Urinary bladder (tissue), 4 donors: Measurements from ENCODE around the gene RGMA. TPM values are rescaled to one million over a fixed set of nuclear protein-coding genes. Genes with fewer than 3 reads are reported as not detected.
A peak's percentile ranks its signal among the peaks of the same experiment; 100 is the strongest.

Experiments
- DNase-seq: peaks from one replicate; pipeline ENCODE4 v3.0.0-alpha.2; 2015; ENCODE audit errors: extremely low spot score
- H3K27ac ChIP-seq: one replicate; pipeline ENCODE4 v1.5.1; 2013; ENCODE audit warnings: low read depth, mild to moderate bottlenecking, moderate library complexity
- H3K36me3 ChIP-seq: one replicate; pipeline ENCODE4 v1.6.1; 2013; ENCODE audit warnings: mild to moderate bottlenecking, moderate library complexity; ENCODE audit not compliant: insufficient read depth
- H3K4me1 ChIP-seq: one replicate; pipeline ENCODE4 v1.6.1; 2013; ENCODE audit warnings: mild to moderate bottlenecking, moderate library complexity; ENCODE audit not compliant: insufficient read depth
- H3K4me3 ChIP-seq: one replicate; pipeline ENCODE4 v1.5.1; 2013; ENCODE audit warnings: low read depth, low read length
- WGBS: extraction: QIAGEN DNeasy Blood & Tissue Kit; methylation state at CpG from one replicate; pipeline ENCODE4 v1.1.7; 2013; 5-methylcytosine and 5-hydroxymethylcytosine counted together
- polyA plus RNA-seq: library from polyadenylated mRNA; stranded (reverse); fragments of 200-250 nt; gene quantifications from one replicate; pipeline ENCODE4 v1.2.3, GENCODE V29; 2013
- total RNA-seq: library from RNA; depleted of rRNA; stranded (reverse); fragments of >200 nt; gene quantifications from one replicate; pipeline ENCODE4 v1.2.3, GENCODE V29; 2014
- donor health status: healthy with polysubstance abuse.
- donor health status: healthy.

Gene RGMA
- total and polyA plus RNA-seq, 2 donors = 3.4 to 13.6 TPM

DNA sequence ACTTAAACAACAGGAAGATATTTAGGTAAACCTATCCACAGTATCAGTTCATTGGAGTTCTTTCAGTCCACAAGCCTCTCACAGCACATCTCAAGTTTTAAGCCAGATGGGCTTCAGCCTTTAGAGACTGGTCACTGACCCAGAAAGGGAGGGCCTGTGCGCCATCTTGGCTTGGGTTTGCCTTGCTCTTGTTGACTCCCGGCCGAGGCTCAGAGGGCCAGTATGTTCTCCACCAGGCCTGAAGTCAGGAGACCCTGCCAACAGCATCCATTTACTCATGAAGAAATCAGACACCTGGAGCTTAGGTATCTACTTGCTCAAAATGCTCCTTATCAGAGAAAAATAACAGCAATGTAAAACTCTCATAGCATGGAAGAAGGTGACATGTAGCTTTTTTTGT, 6.2 kb downstream of the RGMA start:
- H3K4me3 ChIP-seq = no peak overlapping the region
- no peaks in the 10 kb centered on the region for H3K4me1 ChIP-seq
- 93% methylated on average over 3 of the region's 3 CpGs for WGBS
- H3K36me3 ChIP-seq = no peaks in the 10 kb centered on the region
- no peak overlapping the region for H3K27ac ChIP-seq
- no peak for DNase-seq

DNA sequence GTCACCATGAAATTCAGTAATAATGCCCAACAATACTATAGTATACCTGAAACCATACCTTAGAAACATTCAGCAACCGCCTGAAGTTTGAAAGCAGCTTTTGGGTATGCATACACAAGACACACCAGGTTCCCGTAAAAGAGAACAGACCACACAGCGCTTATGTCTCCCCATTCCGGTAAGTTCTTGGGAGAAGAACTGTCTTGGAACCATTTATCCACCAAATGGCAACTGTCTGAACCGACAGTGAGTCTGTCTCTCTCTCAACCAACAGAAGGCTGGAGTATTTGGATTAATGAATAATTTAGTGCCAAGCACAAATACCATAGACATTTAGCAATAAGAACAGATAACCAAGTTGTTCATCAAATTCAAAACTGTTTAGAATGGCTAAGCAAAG, 7.6 kb downstream of the RGMA start:
- Histone ChIP-seq H3K27ac (no peak overlapping the region), H3K4me1 (no peaks in the 10 kb centered on the region), H3K36me3 (no peaks in the 10 kb centered on the region), H3K4me3 (no peak overlapping the region)
- no peak for DNase-seq
- 89% methylated on average over 5 of the region's 5 CpGs for WGBS

DNA sequence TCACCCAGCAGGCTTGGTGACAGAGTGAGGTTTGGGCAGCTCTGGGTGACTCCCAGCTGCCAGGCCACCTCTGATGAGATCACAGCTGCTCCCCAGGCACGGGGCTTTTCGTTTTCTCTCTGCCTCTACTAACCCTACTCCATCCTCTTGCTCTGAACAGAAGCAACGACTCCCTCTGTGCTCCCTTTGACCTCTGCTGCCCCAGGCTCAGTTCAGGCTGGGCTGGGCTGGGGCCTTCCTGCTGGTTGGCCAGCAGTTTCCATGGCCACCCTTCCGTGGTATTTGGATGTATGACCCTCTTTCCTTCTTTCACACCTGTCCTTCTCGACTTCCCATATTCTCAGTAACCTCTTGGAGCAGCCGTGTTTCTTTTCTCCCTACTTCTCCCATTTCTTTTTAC, 8.6 kb downstream of the RGMA start:
- DNase-seq = no peak
- no peaks in the 10 kb centered on the region for H3K36me3 ChIP-seq
- no peak overlapping the region for H3K4me3 ChIP-seq
- no peaks in the 10 kb centered on the region for H3K4me1 ChIP-seq
- H3K27ac ChIP-seq = no peak overlapping the region
- 68% methylated on average over 6 of the region's 6 CpGs for WGBS

DNA sequence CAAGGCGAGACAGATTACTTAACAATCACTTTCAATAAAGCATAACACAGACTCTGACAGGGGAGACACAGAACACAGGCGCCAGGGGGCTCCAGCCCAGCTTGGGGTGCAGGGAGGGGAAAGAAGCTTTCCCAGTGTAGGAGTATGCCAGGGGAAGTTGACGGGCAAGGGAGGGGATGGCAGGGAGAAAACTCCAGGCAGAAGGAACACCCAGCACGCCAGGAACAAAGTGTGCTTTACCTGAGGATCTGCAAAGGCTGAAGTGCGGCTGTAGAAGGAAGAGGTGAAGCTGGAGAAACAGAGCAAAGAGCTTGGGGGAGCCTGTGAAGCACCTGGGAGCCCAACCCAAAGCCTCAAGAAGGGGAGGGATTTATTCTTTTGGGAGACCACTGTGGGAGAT, 12.1 kb downstream of the RGMA start:
- whole genome bisulfite sequencing = 95% methylated on average over 5 of the region's 5 CpGs
- H3K4me1 ChIP-seq = no peaks in the 10 kb centered on the region

DNA sequence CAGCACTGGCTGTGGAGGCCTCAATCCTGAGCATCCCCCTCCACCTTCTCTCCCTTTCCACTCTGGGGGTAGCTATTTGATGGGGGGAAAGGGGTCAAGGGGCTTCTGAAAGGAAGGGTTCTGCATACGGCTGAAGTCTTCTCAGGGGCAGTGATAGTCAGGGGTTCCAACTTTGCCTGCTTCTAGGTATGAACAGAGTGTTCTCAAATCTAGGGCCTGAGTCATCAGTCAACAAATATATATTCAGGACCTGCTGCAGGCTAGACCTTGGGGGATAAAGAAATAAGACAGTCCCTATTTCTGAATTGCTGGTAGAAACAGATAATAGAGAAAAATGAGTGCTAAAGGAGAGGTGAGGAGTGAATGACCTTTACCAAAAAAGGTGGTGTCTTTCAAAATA, 12.8 kb downstream of the RGMA start:
- Histone ChIP-seq H3K4me1 (peaks cover 2% of the 10 kb centered on the region), H3K27ac (no peak overlapping the region), H3K4me3 (no peak overlapping the region), H3K36me3 (no peaks in the 10 kb centered on the region)
- 95% methylated on average over 1 of the region's 1 CpG for WGBS
- no peak for DNase-seq

More for the DNA sequence above, 12.1 kb downstream of the RGMA start:
- Histone ChIP-seq H3K36me3 (no peaks in the 10 kb centered on the region), H3K4me3 (no peak overlapping the region), H3K27ac (no peak overlapping the region)
- no peak for DNase-seq

DNA sequence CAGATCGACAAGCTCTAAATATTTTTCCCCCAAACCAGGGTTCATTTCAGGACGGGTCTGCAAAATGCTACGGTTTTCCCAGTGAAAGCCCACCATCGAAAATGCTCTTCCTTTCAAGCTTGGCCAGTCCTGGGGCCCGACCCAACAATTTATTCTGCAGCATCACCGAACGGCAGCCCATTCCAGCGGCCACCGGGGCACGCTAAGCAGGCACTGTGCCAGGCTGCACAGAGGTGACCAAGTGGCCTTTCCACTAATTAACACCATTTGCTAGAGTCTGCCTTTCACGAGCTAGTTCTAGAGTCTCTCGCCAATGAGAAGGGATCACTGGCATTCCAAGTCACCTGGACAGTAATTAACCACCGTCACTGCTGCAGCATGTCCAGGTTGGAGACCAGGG, 14.4 kb downstream of the RGMA start:
- H3K27ac ChIP-seq = no peak overlapping the region
- H3K36me3 ChIP-seq = no peaks in the 10 kb centered on the region
- 91% methylated on average over 13 of the region's 13 CpGs for WGBS
- H3K4me3 ChIP-seq = no peak overlapping the region
- peaks cover 2% of the 10 kb centered on the region for H3K4me1 ChIP-seq
- DNase-seq = no peak

DNA sequence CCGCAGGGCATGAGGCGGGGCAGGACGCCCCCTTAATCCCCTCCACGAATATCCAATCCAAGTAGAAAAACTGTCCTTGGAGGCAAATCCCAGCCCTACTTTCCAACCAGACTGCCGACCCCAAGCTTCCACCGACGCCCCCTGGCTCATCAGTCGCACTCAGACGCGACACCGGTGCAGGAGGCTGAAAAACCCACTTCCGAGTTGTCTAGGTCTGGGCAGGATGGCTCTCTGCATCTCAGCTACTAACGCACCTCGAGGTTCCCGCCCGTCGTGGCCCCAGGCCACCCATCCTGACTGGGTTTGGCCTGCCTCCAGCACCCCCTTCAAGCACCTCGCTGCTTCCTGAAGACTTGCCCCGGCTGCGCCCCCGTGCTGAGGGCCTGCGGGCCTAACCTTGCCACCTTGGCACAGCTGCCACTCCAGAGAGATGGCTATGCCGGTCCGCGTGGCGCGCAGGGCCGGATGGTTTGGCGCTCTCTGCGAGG, 15.5 kb downstream of the RGMA start:
- H3K36me3 ChIP-seq = no peaks in the 10 kb centered on the region
- DNase-seq = no peak
- peak overlapping the region; percentile 58 for H3K4me3 ChIP-seq
- H3K4me1 ChIP-seq = peaks cover 2% of the 10 kb centered on the region
- 49% methylated on average over 30 of the region's 30 CpGs for WGBS
- H3K27ac ChIP-seq = no peak overlapping the region

DNA sequence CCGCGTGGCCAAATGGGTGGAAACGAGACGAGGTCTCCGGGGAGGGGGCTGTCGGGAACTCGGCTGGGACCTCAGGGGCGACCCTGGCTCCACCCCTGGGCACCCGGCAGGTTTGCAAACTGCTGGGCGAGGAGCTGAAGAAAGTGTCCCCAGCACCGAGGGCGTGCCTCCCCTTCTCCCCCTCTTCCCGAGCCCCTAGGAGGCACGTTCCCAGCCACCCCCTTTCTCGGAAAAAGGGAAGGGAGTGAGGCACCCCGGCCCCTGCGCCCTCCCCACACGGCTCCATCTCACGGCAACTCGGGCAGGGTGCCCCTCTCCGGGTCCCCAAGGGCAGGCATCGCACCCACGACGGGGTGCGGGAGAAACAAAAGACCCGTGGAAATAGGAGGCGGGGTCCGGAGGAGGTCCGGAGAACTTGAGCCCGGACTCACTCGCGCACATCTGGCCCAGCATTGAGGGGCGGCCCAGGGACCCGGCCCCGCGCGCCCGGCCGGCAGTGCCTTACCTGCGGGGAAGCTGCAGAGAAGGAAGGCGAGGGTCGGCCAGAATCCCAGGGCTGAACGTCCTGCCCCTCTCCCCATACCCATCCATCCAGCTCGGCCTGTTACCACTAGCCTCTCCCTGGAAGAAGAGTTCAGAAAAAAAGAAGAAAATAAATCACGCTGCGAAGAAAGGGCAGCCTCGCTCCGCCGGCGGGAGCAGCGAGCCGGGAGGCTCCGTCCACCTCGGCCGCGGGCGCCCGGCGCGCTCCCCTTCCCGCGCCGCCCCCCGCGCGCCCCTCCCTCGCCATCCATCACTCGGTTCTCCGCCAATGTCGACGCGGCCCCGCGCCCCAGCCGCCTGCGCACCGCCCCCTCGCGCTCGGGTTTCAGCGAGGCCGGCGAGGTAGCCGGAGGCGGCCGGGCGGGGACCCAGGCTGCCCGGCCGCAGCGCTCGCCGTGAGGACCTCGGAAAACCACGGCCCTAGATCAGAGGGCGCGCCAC, 16.3 kb downstream of the RGMA start:
- Histone ChIP-seq H3K4me1 (peaks cover 2% of the 10 kb centered on the region), H3K4me3 (peak overlapping the region; percentile 58), H3K27ac (no peak overlapping the region), H3K36me3 (no peaks in the 10 kb centered on the region)
- under 1% methylated on average over 95 of the region's 96 CpGs for WGBS
- DNase-seq = no peak

DNA sequence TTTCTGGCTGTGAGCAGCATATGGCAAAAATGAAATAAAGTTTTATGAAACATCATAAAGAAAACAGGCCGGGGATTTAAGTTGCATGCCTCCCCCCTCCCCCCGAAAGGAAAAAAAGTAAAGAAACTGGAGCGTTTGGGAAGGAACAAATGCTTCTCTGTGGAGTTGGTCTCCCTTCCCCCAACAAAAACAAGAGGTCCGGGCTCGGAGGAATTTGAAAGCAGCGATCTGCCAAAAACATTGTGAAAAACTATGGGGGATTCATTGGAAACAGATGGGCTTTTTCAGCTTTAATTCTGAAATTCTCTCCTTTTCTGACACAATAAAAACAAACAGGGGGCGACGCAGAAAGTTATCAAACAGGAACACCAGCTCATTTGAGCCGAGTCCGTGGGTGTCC, 17.0 kb downstream of the RGMA start:
- Histone ChIP-seq H3K4me1 (peaks cover 2% of the 10 kb centered on the region), H3K27ac (no peak overlapping the region), H3K36me3 (no peaks in the 10 kb centered on the region), H3K4me3 (peak overlapping the region; percentile 58)
- WGBS = 2% methylated on average over 10 of the region's 10 CpGs
- no peak for DNase-seq

DNA sequence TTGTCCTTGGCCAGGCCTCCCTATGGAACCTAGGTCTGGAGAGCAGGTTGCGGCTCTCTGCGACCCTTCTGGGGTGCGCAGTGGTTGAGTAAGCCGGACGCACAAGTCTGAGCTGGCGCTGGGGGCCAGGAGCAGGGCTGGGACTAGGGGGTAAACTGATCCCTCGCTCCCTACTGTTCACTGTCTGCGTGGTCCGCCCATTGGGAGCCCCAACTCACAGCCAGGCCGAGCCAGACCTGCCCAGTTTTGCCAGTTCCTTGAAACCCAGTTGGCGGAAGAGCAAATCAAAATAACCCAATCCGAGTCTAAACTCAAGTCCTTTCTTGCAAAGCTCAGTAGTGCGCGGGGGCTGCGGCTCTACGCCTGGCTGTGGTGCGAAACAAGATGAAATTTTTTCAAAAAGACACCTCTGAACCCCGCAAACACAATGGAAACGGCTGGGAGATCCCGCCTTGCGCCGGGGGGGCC, 17.5 kb downstream of the RGMA start:
- Histone ChIP-seq H3K27ac (no peak overlapping the region), H3K36me3 (no peaks in the 10 kb centered on the region), H3K4me1 (peaks cover 2% of the 10 kb centered on the region), H3K4me3 (peak overlapping the region; percentile 58)
- WGBS = 47% methylated on average over 22 of the region's 22 CpGs
- no peak for DNase-seq

DNA sequence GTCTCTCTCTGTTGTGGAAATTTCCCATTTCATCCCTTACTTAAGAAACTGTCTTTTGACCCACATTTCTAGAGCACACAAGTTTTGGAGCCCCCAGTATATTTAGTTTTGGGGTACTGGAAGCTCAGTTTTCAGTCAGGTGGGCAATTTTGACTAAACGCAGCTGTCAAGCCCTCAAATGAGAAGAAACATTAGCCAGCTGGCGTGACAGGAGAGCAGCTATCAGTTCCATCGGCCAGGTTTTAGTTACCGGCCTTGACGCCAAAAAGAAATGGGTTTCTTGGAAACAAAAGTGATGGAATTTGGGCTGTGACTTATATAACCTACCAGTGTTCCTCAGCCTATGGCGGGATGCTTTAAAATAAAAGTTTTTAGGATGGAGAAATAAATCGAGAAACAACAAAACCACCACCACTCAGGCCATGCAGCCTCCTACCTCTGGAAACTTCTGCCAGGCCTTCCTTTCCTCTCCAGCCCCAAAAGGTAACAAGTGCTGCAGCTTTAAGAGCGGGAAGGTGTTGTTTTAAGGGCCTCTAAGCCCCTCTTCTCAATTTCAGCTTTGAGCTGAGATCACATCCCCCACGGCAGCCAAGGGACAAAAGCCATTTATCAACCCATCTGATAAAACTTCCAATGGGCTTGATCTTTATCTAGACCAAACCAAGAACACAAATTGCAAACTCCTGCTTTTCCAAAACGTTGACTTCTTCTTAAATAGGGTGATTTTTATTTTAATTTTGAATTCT, 18.3 kb downstream of the RGMA start:
- WGBS = 78% methylated on average over 10 of the region's 10 CpGs
- H3K4me1 ChIP-seq = peaks cover 2% of the 10 kb centered on the region
- H3K4me3 ChIP-seq = no peak overlapping the region
- no peak for DNase-seq
- no peak overlapping the region for H3K27ac ChIP-seq
- no peaks in the 10 kb centered on the region for H3K36me3 ChIP-seq

DNA sequence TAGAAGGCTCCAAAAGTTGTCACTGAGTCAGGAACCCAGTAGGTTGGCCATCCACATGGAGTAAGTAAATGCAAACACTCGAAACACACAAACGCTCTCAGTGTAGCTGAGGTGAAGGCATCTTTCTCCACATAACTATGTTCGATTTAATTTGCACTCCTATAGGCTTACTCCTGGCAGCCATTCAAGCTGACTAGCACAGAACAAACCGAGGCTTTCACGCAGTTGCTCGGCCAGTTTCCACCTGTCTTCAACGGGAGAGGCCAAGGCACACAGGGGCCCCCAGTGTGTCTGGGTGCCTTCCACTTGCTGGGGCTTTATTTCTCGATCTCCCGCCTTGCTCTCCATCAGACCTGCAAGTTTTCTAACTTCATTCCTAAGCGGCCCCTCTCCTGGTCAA, 18.9 kb downstream of the RGMA start:
- WGBS = 85% methylated on average over 10 of the region's 10 CpGs
- H3K4me1 ChIP-seq = peaks cover 2% of the 10 kb centered on the region
- no peaks in the 10 kb centered on the region for H3K36me3 ChIP-seq
- DNase-seq = no peak
- H3K4me3 ChIP-seq = no peak overlapping the region
- no peak overlapping the region for H3K27ac ChIP-seq

DNA sequence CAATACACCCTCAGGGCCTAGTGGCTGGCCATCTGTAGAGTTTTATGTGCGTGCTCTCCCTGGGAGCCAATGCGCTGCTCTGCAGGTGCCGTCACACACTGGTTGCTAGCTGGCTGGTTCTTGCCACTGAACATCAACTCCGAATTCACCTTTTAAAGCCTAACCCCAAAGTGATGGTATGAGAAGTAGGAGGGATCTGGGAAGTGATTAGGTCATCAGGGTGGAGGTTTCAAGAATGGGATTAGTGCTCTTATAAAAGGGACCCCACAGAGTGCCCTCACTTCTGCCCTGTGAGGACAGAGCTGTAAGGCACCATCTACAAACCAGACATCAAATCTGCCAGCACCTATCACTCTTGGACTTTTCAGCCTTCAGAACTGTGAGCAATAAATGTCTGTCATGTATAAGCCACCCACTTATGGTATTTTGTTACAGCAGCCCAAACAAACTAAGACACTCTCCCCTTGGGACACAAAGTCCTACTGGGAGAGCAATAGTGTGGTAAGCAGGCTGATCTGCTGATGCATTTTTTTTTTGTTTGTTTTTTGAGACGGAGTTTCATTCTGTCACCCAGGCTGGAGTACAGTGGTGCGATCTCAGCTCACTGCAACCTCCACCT, 20.3 kb downstream of the RGMA start:
- no peak for DNase-seq
- 97% methylated on average over 6 of the region's 6 CpGs for WGBS
- Histone ChIP-seq H3K4me3 (no peak overlapping the region), H3K27ac (no peak overlapping the region), H3K36me3 (no peaks in the 10 kb centered on the region), H3K4me1 (peaks cover 2% of the 10 kb centered on the region)
